ENCODE data around the gene XRN1. TPM values are rescaled to one million over a fixed set of nuclear protein-coding genes. Genes with fewer than 3 reads are reported as not detected.
"Not testable (repeated sequence)": the region's sequence is repeated elsewhere in the genome, so short reads cannot be mapped to it uniquely, and the experiment has no call there.

XRN1 gene
- total RNA-seq, 1 donor from 2014 or later = 16.9 TPM

GRCh38 chr3:142366434-142366833, 81.4 kb downstream of the XRN1 start:
- no peaks in the 10 kb centered on the region for H3K27me3 ChIP-seq (ENCODE audit: control insufficient read depth, insufficient read depth, low read length)
- no peak for TF ChIP-seq CTCF (IDR thresholded peaks at IDR 0.05; ENCODE audit: insufficient read depth, low read length, poor library complexity, severe bottlenecking)
- DNase-seq (ENCODE audit: low read depth) = no peak
- H3K4me3 ChIP-seq (ENCODE audit: low read depth, low read length) = no peak overlapping the region
- H3K36me3 ChIP-seq (ENCODE audit: control insufficient read depth, insufficient read depth, low read length) = no peaks in the 10 kb centered on the region

GRCh38 chr3:142363936-142364467, 83.8 kb downstream of the XRN1 start:
- no peaks in the 10 kb centered on the region for H3K36me3 ChIP-seq (ENCODE audit: control insufficient read depth, insufficient read depth, low read length)
- no peak for DNase-seq (ENCODE audit: low read depth)
- no peak for TF ChIP-seq CTCF (IDR thresholded peaks at IDR 0.05; ENCODE audit: insufficient read depth, low read length, poor library complexity, severe bottlenecking)
- H3K4me3 ChIP-seq (ENCODE audit: low read depth, low read length) = no peak overlapping the region
- H3K27me3 ChIP-seq (ENCODE audit: control insufficient read depth, insufficient read depth, low read length) = no peaks in the 10 kb centered on the region

DNA sequence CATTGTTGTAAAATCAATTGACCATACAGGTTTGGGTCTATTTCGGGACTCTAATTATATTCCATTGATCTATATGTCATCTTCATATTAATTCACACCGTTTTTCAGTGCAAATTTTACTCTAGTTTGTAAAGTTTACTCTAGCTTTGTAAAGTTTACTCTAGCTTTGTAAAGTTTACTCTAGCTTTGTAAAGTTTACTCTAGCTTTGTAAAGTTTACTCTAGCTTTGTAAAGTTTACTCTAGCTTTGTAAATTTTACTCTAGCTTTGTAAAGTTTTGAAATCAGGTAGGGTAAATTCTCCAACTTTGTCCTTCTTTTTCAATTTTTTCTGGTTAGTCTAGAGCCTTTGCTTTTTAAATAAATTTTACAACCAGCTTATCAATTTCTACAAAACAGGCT, 84.4 kb downstream of the XRN1 start:
- H3K27me3 ChIP-seq (ENCODE audit: control insufficient read depth, insufficient read depth, low read length); DNase-seq (ENCODE audit: low read depth); H3K4me3 ChIP-seq (ENCODE audit: low read depth, low read length); H3K36me3 ChIP-seq (ENCODE audit: control insufficient read depth, insufficient read depth, low read length): not testable (repeated sequence)

DNA sequence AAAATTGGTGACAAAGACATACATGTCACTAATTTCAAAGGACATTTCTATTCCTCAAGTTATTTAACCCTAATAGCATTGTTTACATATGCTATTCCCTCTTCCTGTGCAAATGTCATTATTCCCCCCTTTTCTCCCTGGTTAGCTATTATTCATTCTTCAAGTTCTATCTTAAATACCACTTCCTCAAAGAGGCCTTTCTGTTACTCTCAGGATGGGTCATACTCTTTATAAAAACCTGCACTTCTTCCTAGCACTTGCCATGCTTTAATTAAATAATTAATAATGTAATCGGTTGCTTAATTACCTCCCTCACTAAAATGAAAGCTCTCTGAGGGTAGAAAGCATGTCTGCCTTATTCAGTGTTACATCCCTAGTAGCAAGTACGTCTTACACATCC, 88.5 kb downstream of the XRN1 start:
- no peak for DNase-seq (ENCODE audit: low read depth)
- TF ChIP-seq CTCF (IDR thresholded peaks at IDR 0.05; ENCODE audit: insufficient read depth, low read length, poor library complexity, severe bottlenecking) = no peak
- H3K27me3 ChIP-seq (ENCODE audit: control insufficient read depth, insufficient read depth, low read length) = no peaks in the 10 kb centered on the region
- no peak overlapping the region for H3K4me3 ChIP-seq (ENCODE audit: low read depth, low read length)
- no peaks in the 10 kb centered on the region for H3K36me3 ChIP-seq (ENCODE audit: control insufficient read depth, insufficient read depth, low read length)

DNA sequence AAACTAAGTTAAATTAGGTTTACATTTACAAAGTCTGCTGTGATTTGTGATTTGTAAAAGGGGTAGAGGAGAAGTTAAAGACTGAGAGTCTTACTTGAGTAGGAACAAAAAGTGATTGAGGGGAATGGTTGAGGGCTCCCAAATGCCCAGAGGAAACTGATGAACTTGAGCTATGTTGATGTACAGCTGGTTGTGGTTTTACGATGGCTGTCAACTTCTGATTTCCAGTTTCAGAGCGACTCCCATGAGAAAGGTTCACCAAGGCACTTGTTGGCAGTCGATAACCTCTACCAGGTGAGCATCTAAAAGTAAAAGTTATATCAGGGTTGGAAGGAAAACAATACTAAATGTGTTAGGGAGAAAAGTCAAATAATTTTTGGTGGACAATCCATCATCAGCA, 91.0 kb downstream of the XRN1 start:
- Histone ChIP-seq H3K4me3 (ENCODE audit: low read depth, low read length) (no peak overlapping the region), H3K36me3 (ENCODE audit: control insufficient read depth, insufficient read depth, low read length) (no peaks in the 10 kb centered on the region), H3K27me3 (ENCODE audit: control insufficient read depth, insufficient read depth, low read length) (no peaks in the 10 kb centered on the region)
- no peak for DNase-seq (ENCODE audit: low read depth)
- no peak for TF ChIP-seq CTCF (IDR thresholded peaks at IDR 0.05; ENCODE audit: insufficient read depth, low read length, poor library complexity, severe bottlenecking)

DNA sequence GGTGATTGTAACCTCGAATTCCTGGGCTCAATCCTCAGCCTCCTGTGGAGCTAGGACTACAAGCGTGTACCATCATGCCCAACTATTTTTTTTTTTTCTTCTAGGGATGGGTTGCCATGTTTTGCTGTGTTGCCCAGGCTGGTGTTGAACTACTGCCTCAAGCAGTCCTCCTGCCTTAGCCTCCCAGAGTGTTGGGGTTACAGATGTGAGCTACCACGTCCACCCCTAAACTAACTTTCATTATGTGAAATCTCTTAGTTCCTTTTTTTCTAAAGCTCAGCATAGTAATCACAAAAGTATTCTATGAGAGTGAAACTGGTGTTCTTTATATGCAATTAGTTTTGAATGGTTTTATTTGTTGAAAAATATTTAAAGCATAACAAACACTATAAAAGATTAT, 92.1 kb downstream of the XRN1 start:
- Histone ChIP-seq H3K36me3 (ENCODE audit: control insufficient read depth, insufficient read depth, low read length) (no peaks in the 10 kb centered on the region), H3K27me3 (ENCODE audit: control insufficient read depth, insufficient read depth, low read length) (no peaks in the 10 kb centered on the region), H3K4me3 (ENCODE audit: low read depth, low read length) (no peak overlapping the region)
- DNase-seq (ENCODE audit: low read depth) = no peak
- TF ChIP-seq CTCF (IDR thresholded peaks at IDR 0.05; ENCODE audit: insufficient read depth, low read length, poor library complexity, severe bottlenecking) = no peak
